ENCODE measurements around the gene UHMK1. TPM values are rescaled to one million over a fixed set of nuclear protein-coding genes. Genes with fewer than 3 reads are reported as not detected.

Gene UHMK1
- total and polyA plus RNA-seq, 2 experiments from 2014 or later: 11.3 to 55.4 TPM

GRCh38 chr1:162530307-162530987, 32.8 kb downstream of the UHMK1 start:
- 69% methylated on average over 7 of the region's 7 CpGs for WGBS (ENCODE audit: low lambda C conversion rate, missing lambda C conversion rate)
- DNase-seq (ENCODE audit: low spot score): no peak
- Histone ChIP-seq H4K20me1 (ENCODE audit: insufficient read depth, poor library complexity, severe bottlenecking) (no peaks in the 10 kb centered on the region), H3K4me1 (ENCODE audit: insufficient read depth) (no peaks in the 10 kb centered on the region), H3K4me3 (no peak overlapping the region), H3K36me3 (replicated peaks; ENCODE audit: insufficient read depth, low read depth) (no peaks in the 10 kb centered on the region), H3K4me2 (no peak overlapping the region), H3K79me2 (no peaks in the 10 kb centered on the region), H3K27ac (no peak overlapping the region), H2AFZ (no peak overlapping the region), H3K9me2 (replicated peaks; ENCODE audit: insufficient read depth) (no peaks in the 10 kb centered on the region), H3K9me3 (ENCODE audit: low read depth) (no peaks in the 10 kb centered on the region), H3K27me3 (no peaks in the 10 kb centered on the region)
- TF ChIP-seq CTCF (IDR thresholded peaks at IDR 0.05; ENCODE audit: poor library complexity): no peak
- TF ChIP-seq EZH2 (IDR thresholded peaks at IDR 0.05; ENCODE audit: borderline replicate concordance): no peak
- TF ChIP-seq EZH2phosphoT487 (IDR thresholded peaks at IDR 0.05; ENCODE audit: low read depth, severe bottlenecking, unreplicated experiment): no peak

GRCh38 chr1:162530988-162531319, 33.3 kb downstream of the UHMK1 start:
- 86% methylated on average over 1 of the region's 1 CpG for WGBS (ENCODE audit: low lambda C conversion rate, missing lambda C conversion rate)
- Histone ChIP-seq H3K36me3 (replicated peaks; ENCODE audit: insufficient read depth, low read depth) (no peaks in the 10 kb centered on the region), H3K27ac (no peak overlapping the region), H3K27me3 (no peaks in the 10 kb centered on the region), H3K4me1 (ENCODE audit: insufficient read depth) (no peaks in the 10 kb centered on the region), H2AFZ (no peak overlapping the region), H3K4me2 (no peak overlapping the region), H3K79me2 (no peaks in the 10 kb centered on the region), H3K9me2 (replicated peaks; ENCODE audit: insufficient read depth) (no peaks in the 10 kb centered on the region), H3K9me3 (ENCODE audit: low read depth) (no peaks in the 10 kb centered on the region), H3K4me3 (no peak overlapping the region), H4K20me1 (ENCODE audit: insufficient read depth, poor library complexity, severe bottlenecking) (no peaks in the 10 kb centered on the region)
- no peak for DNase-seq (ENCODE audit: low spot score)
- no peak for TF ChIP-seq EZH2 (IDR thresholded peaks at IDR 0.05; ENCODE audit: borderline replicate concordance)
- no peak for TF ChIP-seq CTCF (IDR thresholded peaks at IDR 0.05; ENCODE audit: poor library complexity)
- no peak for TF ChIP-seq EZH2phosphoT487 (IDR thresholded peaks at IDR 0.05; ENCODE audit: low read depth, severe bottlenecking, unreplicated experiment)

GRCh38 chr1:162535501-162535900, 37.9 kb downstream of the UHMK1 start:
- no peak overlapping the region for H3K27ac ChIP-seq
- no peaks in the 10 kb centered on the region for H3K36me3 ChIP-seq (replicated peaks; ENCODE audit: insufficient read depth, low read depth)
- H3K79me2 ChIP-seq: no peaks in the 10 kb centered on the region
- no peak overlapping the region for H2AFZ ChIP-seq
- no peaks in the 10 kb centered on the region for H3K27me3 ChIP-seq
- TF ChIP-seq CTCF (IDR thresholded peaks at IDR 0.05; ENCODE audit: poor library complexity): no peak
- no peak for TF ChIP-seq EZH2phosphoT487 (IDR thresholded peaks at IDR 0.05; ENCODE audit: low read depth, severe bottlenecking, unreplicated experiment)
- TF ChIP-seq EZH2 (IDR thresholded peaks at IDR 0.05; ENCODE audit: borderline replicate concordance): no peak
- H3K9me3 ChIP-seq (ENCODE audit: low read depth): no peaks in the 10 kb centered on the region
- H3K4me2 ChIP-seq: no peak overlapping the region
- no peaks in the 10 kb centered on the region for H3K4me1 ChIP-seq (ENCODE audit: insufficient read depth)
- no peaks in the 10 kb centered on the region for H4K20me1 ChIP-seq (ENCODE audit: insufficient read depth, poor library complexity, severe bottlenecking)
- no peak overlapping the region for H3K4me3 ChIP-seq
- WGBS (ENCODE audit: low lambda C conversion rate, missing lambda C conversion rate): 86% methylated on average over 1 of the region's 1 CpG
- no peak for DNase-seq (ENCODE audit: low spot score)
- H3K9me2 ChIP-seq (replicated peaks; ENCODE audit: insufficient read depth): no peaks in the 10 kb centered on the region
